GM18498 (cell line): ENCODE data around the gene STRIP1.

Source experiments
- ATAC-seq: cut with Tn5 transposase; IDR thresholded peaks from one replicate; pipeline ENCODE4 v1.9.1; 2021; ENCODE audit warnings: mild to moderate bottlenecking, moderate library complexity; ENCODE audit not compliant: unreplicated experiment

Gene STRIP1

GRCh38 chr1:110049801-110050601 is 15.6 kb downstream of the STRIP1 start:
- ATAC-seq, result no peak

DNA sequence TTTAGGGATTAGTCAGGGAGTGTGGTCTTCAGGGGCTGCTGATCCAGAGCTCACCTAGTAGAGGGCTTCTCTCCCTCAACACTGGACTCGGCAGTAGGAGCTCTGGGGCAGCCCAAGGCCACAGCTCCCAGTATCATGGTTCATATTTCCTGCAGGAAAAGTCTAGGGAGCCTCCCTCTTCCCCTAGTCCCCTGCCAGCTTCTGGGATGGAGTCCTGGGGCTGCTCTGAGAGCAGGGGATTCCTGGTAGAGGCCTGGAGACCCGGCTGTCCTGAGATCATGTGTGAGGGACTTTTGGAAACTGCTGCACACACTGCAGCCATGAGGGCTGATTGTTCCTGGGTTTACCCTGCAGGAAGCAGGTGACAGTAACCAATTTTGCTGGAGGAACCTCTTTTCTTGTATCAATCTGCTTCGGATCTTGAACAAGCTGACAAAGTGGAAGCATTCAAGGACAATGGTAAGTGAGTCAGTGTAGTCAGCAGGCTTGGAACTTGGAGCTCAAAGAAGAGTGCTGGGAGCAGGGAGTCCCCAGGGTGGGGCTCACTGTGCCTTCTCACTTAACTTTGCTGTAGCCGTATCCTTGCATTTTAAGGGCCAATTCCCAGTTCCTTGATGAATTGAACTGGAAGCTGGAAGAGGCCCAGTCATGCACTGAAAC is 16.3 kb downstream of the STRIP1 start:
- ATAC-seq, result no peak

GRCh38 chr1:110051262-110051648 is 16.8 kb downstream of the STRIP1 start:
- no peak for ATAC-seq

DNA sequence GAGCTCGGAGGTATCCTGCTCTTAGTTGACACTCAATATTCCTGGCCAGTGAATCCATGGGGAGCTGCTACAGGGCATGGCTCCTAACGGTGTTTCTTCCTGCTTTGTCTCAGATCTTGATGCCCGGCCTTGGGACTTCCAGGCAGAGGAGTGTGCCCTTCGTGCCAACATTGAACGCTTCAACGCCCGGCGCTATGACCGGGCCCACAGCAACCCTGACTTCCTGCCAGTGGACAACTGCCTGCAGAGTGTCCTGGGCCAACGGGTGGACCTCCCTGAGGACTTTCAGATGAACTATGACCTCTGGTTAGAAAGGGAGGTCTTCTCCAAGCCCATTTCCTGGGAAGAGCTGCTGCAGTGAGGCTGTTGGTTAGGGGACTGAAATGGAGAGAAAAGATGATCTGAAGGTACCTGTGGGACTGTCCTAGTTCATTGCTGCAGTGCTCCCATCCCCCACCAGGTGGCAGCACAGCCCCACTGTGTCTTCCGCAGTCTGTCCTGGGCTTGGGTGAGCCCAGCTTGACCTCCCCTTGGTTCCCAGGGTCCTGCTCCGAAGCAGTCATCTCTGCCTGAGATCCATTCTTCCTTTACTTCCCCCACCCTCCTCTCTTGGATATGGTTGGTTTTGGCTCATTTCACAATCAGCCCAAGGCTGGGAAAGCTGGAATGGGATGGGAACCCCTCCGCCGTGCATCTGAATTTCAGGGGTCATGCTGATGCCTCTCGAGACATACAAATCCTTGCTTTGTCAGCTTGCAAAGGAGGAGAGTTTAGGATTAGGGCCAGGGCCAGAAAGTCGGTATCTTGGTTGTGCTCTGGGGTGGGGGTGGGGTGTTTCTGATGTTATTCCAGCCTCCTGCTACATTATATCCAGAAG is 19.4 kb downstream of the STRIP1 start:
- ATAC-seq, result no peak

DNA sequence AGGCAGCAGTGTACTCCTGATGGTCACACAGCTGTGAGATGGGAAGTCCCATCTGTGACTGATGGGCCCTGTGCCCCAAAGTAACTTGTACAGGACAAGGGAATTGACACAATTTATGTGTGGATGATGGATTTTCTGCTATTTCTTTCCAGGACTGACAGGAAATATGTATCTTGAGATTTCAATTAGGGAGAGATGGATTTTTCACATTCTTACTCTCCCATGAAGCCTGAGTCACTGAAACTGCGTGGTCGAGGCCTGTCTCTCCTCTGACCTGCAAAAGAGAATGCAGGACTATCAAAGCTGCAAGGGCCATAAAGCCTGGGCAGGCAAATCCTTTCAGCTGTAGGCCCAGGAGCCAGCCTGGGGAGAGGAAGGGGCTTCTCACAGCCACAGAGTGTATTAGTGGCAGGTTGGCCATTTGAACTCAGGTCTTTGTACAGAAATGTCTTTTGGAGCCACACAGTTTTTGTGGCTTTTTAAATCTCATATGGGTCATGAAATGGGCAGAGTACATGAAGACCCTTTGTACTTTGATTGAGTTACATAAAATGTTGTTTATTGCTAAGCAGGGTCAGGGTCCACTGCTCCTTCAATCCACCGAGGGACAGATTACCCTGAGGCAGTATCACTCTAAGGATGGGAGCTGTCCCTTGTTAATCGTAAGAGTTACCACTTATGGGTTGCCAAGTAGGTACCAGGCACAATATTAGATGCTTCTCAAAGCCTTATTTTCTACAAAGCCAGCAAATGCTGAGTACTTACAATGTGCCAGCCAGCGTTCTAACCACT is 21.3 kb downstream of the STRIP1 start:
- no peak for ATAC-seq

GRCh38 chr1:110056285-110056683 is 21.9 kb downstream of the STRIP1 start:
- no peak for ATAC-seq

- no peak for ATAC-seq
Observed at GRCh38 chr1:110056776-110057175, 22.4 kb downstream of the STRIP1 start.

- no peak for ATAC-seq
Observed at GRCh38 chr1:110057963-110058518, 23.6 kb downstream of the STRIP1 start.

DNA sequence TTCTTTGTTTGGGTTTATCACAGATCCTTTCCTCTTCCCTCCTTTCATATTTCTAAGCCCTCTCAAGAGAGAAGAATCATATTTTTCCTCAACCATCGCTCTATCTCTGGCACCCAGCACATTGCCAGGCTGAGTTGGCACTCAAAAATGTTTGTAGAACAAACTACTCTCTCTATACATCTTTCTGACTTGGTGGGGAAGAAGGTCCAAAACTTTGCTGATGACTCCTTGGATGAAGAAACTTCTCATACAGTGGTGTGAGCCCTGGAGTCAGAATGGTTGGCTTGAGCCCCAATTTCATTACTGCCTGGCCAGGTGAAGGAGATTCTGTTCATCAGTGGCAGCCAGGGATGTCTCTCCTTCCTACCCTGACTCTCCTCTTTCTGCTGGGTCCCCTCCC is 24.2 kb downstream of the STRIP1 start:
- ATAC-seq, result no peak

GRCh38 chr1:110059133-110059863 is 24.9 kb downstream of the STRIP1 start:
- no peak for ATAC-seq

GRCh38 chr1:110060034-110060661 is 25.7 kb downstream of the STRIP1 start:
- no peak for ATAC-seq

DNA sequence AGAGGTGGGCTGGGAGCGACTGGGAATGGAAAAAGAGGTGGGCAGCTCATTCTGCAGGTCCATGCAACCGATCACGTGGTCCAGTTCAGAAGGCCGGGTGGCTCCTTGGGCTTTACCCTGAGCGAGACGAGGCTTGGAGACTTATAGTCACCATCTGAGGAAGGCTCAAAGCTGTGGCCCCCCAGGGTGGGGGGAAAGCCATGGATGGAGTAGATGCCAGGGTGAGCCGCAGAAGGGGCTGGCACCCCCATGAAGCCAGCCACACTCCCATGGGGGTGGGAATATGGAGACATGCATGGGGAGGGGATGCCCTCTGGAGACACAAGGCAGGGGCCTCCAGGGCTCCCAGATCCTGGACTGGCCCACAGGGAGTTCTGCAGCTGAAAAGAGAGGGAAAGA is 26.2 kb downstream of the STRIP1 start:
- no peak for ATAC-seq

DNA sequence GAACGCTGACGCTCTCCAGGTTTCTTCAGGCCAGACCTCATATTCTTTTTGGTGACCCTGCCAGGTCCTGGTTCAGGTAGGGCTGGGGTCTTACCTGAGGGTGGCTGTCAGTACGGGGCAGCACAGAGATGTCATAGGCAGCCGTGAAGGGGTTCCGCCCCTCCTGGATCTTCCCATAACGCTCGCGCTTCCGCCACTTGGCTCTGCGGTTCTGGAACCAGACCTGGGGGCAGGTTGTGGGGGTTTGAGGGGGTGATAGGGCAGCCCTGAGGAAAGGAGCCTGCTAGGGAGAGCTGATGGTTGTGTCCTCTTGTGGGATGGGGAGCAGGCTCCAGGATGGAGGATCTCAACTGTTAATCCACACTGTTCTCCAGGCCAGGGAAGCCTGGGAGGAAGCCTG is 26.9 kb downstream of the STRIP1 start:
- ATAC-seq, result no peak

- no peak for ATAC-seq
Observed at GRCh38 chr1:110062612-110063011, 28.2 kb downstream of the STRIP1 start.

DNA sequence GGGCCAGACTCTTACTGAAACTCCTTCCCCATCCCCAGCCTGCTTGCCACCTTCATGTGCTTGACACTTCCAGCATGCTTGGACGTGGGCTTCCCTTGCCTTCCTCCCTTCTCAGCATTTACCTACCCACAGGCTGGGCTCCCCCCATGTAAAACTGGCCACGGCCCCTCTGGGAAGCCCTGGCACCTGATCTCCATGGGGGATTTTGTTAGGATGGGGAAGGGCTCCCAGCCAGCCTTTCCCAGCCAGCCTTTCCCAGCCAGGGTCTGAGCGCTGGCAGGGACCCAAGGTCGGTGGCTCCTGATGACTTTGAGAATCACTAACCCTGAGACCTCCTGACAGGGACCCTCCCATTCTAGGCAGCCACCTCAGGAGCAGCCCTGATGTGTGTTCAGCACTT is 29.4 kb downstream of the STRIP1 start:
- ATAC-seq, result no peak

DNA sequence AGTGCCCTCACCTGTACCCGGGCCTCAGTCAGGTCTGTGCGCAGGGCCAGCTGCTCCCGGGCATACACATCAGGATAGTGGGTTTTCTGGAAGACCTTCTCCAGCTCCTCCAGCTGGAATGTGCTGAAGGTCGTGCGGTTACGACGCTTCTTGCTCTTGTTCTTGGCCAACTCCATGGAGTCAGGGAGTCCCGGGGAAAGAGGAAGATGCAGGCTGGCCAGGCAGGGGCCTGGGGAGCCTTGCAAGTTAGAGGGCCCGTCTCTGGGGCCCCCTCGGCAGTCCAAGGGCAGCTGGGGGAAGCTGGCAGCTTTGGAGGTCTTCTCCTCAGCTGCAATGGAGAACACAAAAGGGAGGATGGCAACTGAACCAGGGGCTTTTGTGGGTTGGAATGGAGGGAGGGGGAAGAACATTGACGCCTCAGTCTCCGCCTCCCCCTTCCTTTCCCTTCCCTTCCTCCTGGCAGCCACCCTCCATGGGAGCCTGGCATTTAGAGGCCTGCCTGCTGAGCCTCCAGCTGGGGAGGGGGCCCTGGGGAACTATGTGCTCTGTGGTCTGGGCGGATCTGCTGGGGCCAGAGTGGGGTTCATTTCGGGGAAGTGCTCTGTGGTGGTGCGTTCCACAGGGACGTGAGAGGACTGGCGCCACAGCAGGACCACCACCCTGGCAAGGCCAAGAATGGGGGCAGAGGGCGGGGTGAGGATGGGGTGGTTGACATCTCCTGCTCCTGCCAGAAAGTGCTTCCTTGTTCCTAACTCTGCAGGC is 30.3 kb downstream of the STRIP1 start:
- ATAC-seq, result no peak

GRCh38 chr1:110065841-110066240 is 31.4 kb downstream of the STRIP1 start:
- ATAC-seq, result no peak

DNA sequence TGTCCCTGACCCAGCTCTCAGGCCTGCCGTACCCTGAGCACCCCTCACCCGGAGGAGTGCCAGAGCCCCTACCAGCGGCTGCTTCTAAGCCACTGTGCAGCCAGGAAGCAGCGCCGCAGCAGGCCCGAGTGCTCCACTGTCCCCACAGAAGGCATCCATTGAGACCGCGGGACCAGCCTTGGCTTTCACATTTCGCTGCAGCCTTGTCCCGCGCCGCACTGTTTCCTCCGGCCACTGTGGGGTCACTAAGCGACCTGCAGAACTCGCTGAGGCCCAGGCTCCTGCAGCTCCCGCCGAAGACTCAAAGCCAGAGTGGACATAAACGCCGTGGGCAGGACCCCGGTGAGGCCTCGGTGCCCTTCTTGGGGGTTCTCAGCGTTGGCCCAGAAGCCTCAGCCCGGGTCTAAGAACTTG is 33.1 kb downstream of the STRIP1 start:
- ATAC-seq, result no peak
